GM23248 (cell line): ENCODE measurements around the gene RTN4R. TPM values are rescaled to one million over a fixed set of nuclear protein-coding genes. Genes with fewer than 3 reads are reported as not detected.

Experiments
- DNase-seq: peaks from one replicate; pipeline ENCODE4 v3.0.0-alpha.2; 2015
- H2AFZ ChIP-seq: fragments of 200-600 bp; sonication (generic); 2 replicates; pipeline ENCODE4 v1.6.1; 2016; ENCODE audit warnings: antibody characterized with exemption
- H3F3A ChIP-seq: fragments of 200-600 bp; sonication (generic); 2 replicates; pipeline ENCODE4 v1.6.1; 2016; ENCODE audit warnings: mild to moderate bottlenecking, antibody characterized with exemption, mixed run types; ENCODE audit not compliant: insufficient read depth
- H3K27ac ChIP-seq: fragments of 200-600 bp; sonication (generic); 2 replicates; pipeline ENCODE4 v1.5.1; 2016; ENCODE audit warnings: mild to moderate bottlenecking
- H3K27me3 ChIP-seq: fragments of 200-600 bp; sonication (generic); replicated peaks from 2 replicates; pipeline ENCODE4 v1.6.1; 2016; ENCODE audit warnings: mild to moderate bottlenecking; ENCODE audit not compliant: insufficient read depth
- H3K36me3 ChIP-seq: fragments of 200-600 bp; sonication (generic); 2 replicates; pipeline ENCODE4 v1.6.1; 2016; ENCODE audit warnings: low read depth, mild to moderate bottlenecking
- H3K4me1 ChIP-seq: fragments of 200-600 bp; sonication (generic); 2 replicates; pipeline ENCODE4 v1.6.1; 2016; ENCODE audit warnings: mild to moderate bottlenecking; ENCODE audit not compliant: insufficient read depth
- H3K4me2 ChIP-seq: fragments of 200-600 bp; sonication (generic); one replicate; pipeline ENCODE4 v1.6.1; 2016; ENCODE audit warnings: mild to moderate bottlenecking; ENCODE audit not compliant: unreplicated experiment
- H3K4me3 ChIP-seq: fragments of 200-600 bp; sonication (generic); 2 replicates; pipeline ENCODE4 v1.5.1; 2016; ENCODE audit warnings: mild to moderate bottlenecking
- H3K79me2 ChIP-seq: fragments of 200-600 bp; sonication (generic); 2 replicates; pipeline ENCODE4 v1.6.1; 2016; ENCODE audit warnings: mild to moderate bottlenecking; ENCODE audit not compliant: insufficient read depth
- H3K9ac ChIP-seq: fragments of 200-600 bp; sonication (generic); 2 replicates; pipeline ENCODE4 v1.6.1; 2016; ENCODE audit warnings: mild to moderate bottlenecking
- H3K9me2 ChIP-seq: fragments of 200-600 bp; sonication (generic); 2 replicates; pipeline ENCODE4 v1.6.1; 2016; ENCODE audit warnings: mixed run types, mild to moderate bottlenecking, moderate library complexity; ENCODE audit not compliant: insufficient read depth
- H3K9me3 ChIP-seq: fragments of 200-600 bp; sonication (generic); one replicate; pipeline ENCODE4 v1.6.1; 2017; ENCODE audit warnings: low read depth
- H4K20me1 ChIP-seq: fragments of 200-600 bp; sonication (generic); 2 replicates; pipeline ENCODE4 v1.6.0; 2016; ENCODE audit not compliant: insufficient read depth
- EZH2 ChIP-seq: fragments of 200-600 bp; sonication (generic); IDR thresholded peaks from 2 replicates; pipeline ENCODE4 v1.6.1; 2018; ENCODE audit warnings: antibody characterized with exemption, mild to moderate bottlenecking; ENCODE audit not compliant: insufficient read depth, poor library complexity, severe bottlenecking
- EZH2phosphoT487 ChIP-seq: fragments of 200-600 bp; sonication (generic); IDR thresholded peaks from 2 replicates; pipeline ENCODE4 v1.6.1; 2018; ENCODE audit warnings: antibody characterized with exemption, moderate library complexity, mild to moderate bottlenecking, low read depth; ENCODE audit not compliant: insufficient read depth
- WGBS, 2 experiments: methylation state at CpG; one replicate each; pipeline ENCODE4 v1.1.6; 2015 to 2017; ENCODE audit warnings: low lambda C conversion rate in 2 of 2, low coverage in 1 of 2; ENCODE audit errors: missing lambda C conversion rate in 2 of 2; 5-methylcytosine and 5-hydroxymethylcytosine counted together
- in situ Hi-C: fragments of 300-500 bp; cut with MboI; formaldehyde crosslinking; loops from 2 replicates; pipeline ENCODE4 v1.15.0; 2020
- polyA plus RNA-seq: library from polyadenylated mRNA; unstranded; fragments of >200 nt; fragmentation: Nextera tagmentation; extraction: Ambion mirVana; gene quantifications from 2 replicates; pipeline ENCODE4 v1.2.1, GENCODE V29; 2016
- total RNA-seq: library from RNA; depleted of rRNA; stranded (reverse); fragments of >200 nt; shearing (Covaris generic); gene quantifications from 2 replicates; pipeline ENCODE4 v1.2.3, GENCODE V29; 2014

The RTN4R gene
- total and polyA plus RNA-seq, 2 experiments from 2014 or later = 0.25 TPM; not detected in 1

DNA sequence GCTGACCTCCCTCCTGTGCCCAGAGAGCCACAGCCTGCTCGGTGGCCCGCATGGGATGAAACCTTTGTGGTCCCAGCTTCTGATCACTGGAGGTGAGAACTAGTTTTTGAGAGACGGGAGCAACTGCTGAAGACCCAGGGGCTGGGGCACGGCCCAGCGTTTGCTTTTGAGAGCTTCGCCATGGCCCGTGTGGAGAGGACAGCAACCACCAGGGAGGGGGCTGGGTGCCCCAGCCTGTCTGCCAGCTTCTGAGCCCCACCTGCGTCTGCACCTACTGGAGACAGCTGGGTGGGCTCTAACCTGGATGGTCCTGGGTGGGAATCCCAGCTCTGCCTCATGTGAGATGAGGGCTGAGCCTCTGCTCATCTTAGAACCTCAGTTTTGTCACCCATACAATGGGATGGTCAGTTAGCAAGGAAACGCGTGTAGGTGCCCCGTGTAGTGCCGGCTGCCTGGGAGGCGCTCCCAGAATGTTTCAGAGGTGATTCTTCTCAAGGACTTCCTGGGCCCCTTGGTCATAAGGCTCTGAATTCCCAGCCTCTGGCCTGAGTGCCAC is 66.2 kb downstream of the RTN4R start:
- no peaks in the 10 kb centered on the region for H3F3A ChIP-seq
- TF ChIP-seq EZH2phosphoT487 = no peak
- TF ChIP-seq EZH2 = no peak
- peaks cover 5% of the 10 kb centered on the region for H3K27me3 ChIP-seq
- H3K4me2 ChIP-seq = no peak overlapping the region
- no peaks in the 10 kb centered on the region for H3K9me2 ChIP-seq
- no peak for DNase-seq
- H3K36me3 ChIP-seq = no peaks in the 10 kb centered on the region
- H3K9ac ChIP-seq = no peak overlapping the region
- no peaks in the 10 kb centered on the region for H4K20me1 ChIP-seq
- no peak overlapping the region for H3K27ac ChIP-seq
- H2AFZ ChIP-seq = no peak overlapping the region
- H3K4me3 ChIP-seq = no peak overlapping the region
- peaks cover 23% of the 10 kb centered on the region for H3K4me1 ChIP-seq
- H3K79me2 ChIP-seq = peaks cover 7% of the 10 kb centered on the region; the same call in 1 of the 2 replicates
- in situ Hi-C loops = no loop called here
- WGBS, 2 experiments = 72 to 74% methylated on average over 13 of the region's 13 CpGs
- no peaks in the 10 kb centered on the region for H3K9me3 ChIP-seq

DNA sequence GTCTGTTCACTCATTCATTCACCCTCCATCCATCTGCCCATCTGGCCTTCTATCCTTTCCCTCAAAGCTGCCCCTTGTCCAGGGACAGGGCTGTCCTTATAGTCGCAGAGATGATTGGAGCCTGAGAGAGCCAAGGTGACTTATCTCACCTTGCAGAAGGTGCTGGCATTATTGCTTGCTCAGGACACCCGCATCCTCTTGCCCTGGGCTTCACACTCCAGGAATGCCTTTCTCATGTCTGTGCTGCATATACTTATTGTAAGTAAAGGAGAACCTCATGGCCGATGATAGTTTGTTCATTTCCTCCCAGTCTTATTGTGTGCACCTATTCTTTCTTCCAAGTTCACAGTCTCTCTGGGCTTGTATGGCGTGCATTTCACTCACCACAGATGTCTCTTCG is 68.2 kb downstream of the RTN4R start:
- Histone ChIP-seq H3K4me1 (peaks cover 18% of the 10 kb centered on the region), H3K4me2 (no peak overlapping the region), H3K9me3 (no peaks in the 10 kb centered on the region), H3K9me2 (no peaks in the 10 kb centered on the region), H3K27me3 (peaks cover 5% of the 10 kb centered on the region), H2AFZ (no peak overlapping the region), H3K36me3 (no peaks in the 10 kb centered on the region), H3K9ac (no peak overlapping the region), H3K79me2 (no peaks in the 10 kb centered on the region), H3F3A (no peaks in the 10 kb centered on the region), H3K4me3 (no peak overlapping the region), H4K20me1 (no peaks in the 10 kb centered on the region), H3K27ac (no peak overlapping the region)
- in situ Hi-C loops = no loop called here
- no peak for DNase-seq
- no peak for TF ChIP-seq EZH2
- no peak for TF ChIP-seq EZH2phosphoT487
- WGBS, 2 experiments = 59 to 70% methylated on average over 5 of the region's 5 CpGs

DNA sequence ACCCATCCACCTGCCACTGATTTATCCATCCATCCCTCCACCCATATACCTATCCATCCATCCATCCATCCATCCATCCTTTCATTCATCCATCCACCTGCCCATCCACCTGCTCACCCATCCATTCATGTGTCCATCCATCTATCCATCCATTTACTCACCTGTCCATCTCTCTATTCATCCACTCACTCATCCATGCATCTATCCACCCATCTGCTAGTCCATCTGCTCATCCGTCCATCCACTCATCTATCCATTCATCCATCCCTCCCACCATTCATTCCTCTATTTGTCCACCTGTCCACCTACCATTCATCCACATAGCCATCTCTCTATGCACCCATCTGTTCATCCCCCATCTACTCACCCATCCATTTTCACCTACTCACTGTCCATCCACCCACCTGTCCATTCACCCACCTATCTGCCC is 68.7 kb downstream of the RTN4R start:
- in situ Hi-C loops = no loop called here
- H3K27ac ChIP-seq = no peak overlapping the region
- no peaks in the 10 kb centered on the region for H3K9me2 ChIP-seq
- no peak overlapping the region for H3K4me2 ChIP-seq
- peaks cover 5% of the 10 kb centered on the region for H3K27me3 ChIP-seq
- no peak overlapping the region for H3K4me3 ChIP-seq
- H2AFZ ChIP-seq = no peak overlapping the region
- no peaks in the 10 kb centered on the region for H4K20me1 ChIP-seq
- no peaks in the 10 kb centered on the region for H3K79me2 ChIP-seq
- H3F3A ChIP-seq = no peaks in the 10 kb centered on the region
- no peaks in the 10 kb centered on the region for H3K9me3 ChIP-seq
- no peak for DNase-seq
- TF ChIP-seq EZH2phosphoT487 (no peak), EZH2 (no peak)
- WGBS, 2 experiments = 24 to 54% methylated on average over 1 of the region's 1 CpG
- H3K4me1 ChIP-seq = peaks cover 13% of the 10 kb centered on the region
- no peak overlapping the region for H3K9ac ChIP-seq
- H3K36me3 ChIP-seq = no peaks in the 10 kb centered on the region

DNA sequence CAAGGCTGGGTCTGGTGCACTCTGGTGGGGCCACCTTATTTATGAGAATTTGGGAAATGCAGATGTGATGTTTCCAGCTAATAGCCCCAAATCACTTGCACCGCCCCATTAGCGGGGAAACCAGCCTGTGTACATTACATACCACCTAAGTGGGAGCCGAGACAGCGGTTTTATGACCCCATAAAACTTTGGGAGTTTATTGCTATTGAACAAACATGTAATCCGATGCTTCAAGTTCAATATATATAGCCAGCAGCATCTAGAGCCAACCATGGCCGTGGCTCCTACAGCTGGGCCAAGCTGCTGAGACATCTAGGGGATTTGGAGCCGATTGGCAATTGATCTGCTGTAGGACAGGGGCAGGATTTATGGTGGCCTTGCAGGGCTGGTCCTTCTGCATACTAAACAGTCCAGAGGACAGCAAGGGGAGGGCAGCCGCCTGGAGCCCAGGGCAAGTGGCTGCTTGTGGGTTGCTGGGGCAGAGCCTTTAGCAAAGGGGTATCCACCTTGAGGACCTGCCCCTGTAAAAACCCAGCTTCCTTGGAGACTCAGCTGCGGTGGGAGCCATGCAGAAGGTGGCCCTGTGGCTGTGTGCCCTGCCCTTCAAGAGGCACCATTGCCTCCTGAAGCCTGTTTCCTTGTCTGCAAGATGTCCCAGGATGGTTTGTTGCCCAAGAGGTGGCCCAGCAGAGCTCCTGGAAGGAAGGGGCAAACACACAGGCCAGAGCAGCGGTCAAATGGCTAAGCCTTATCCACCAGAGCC is 69.4 kb downstream of the RTN4R start:
- H4K20me1 ChIP-seq = no peaks in the 10 kb centered on the region
- H3K79me2 ChIP-seq = no peaks in the 10 kb centered on the region
- H3K4me2 ChIP-seq = no peak overlapping the region
- DNase-seq = no peak
- H3K9me2 ChIP-seq = no peaks in the 10 kb centered on the region
- H3K9ac ChIP-seq = no peak overlapping the region
- H3K27me3 ChIP-seq = peaks cover 5% of the 10 kb centered on the region
- peaks cover 6% of the 10 kb centered on the region for H3K4me1 ChIP-seq
- H3K36me3 ChIP-seq = no peaks in the 10 kb centered on the region
- no peak overlapping the region for H2AFZ ChIP-seq
- 29 to 30% methylated on average over 10 of the region's 10 CpGs for WGBS, 2 experiments
- H3F3A ChIP-seq = no peaks in the 10 kb centered on the region
- TF ChIP-seq EZH2phosphoT487 = no peak
- TF ChIP-seq EZH2 = no peak
- H3K4me3 ChIP-seq = no peak overlapping the region
- no peak overlapping the region for H3K27ac ChIP-seq
- in situ Hi-C loops = no loop called here
- no peaks in the 10 kb centered on the region for H3K9me3 ChIP-seq
